Dendritic cell treated with granulocyte-macrophage colony-stimulating factor and Interleukin-4, amounts not matched to agents 40 ng/mL and 50 ng/mL, for 4 days (primary cell): ENCODE data around the gene JHY.

Source experiments
- H3K27ac Mint-ChIP-seq: one replicate; pipeline ENCODE4 v1.8.0; 2022; ENCODE audit warnings: mild to moderate bottlenecking, mixed read lengths
- H3K27me3 Mint-ChIP-seq: one replicate; pipeline ENCODE4 v1.8.0; 2022; ENCODE audit warnings: mild to moderate bottlenecking, mixed read lengths
- H3K36me3 Mint-ChIP-seq: one replicate; pipeline ENCODE4 v1.8.0; 2022; ENCODE audit warnings: low read depth, mixed read lengths
- H3K4me1 Mint-ChIP-seq: one replicate; pipeline ENCODE4 v1.8.0; 2022; ENCODE audit warnings: low read depth, mixed read lengths
- H3K4me3 Mint-ChIP-seq: one replicate; pipeline ENCODE4 v1.8.0; 2022; ENCODE audit warnings: mild to moderate bottlenecking, moderate library complexity, mixed read lengths
- H3K9me3 Mint-ChIP-seq: one replicate; pipeline ENCODE4 v1.8.0; 2022; ENCODE audit warnings: mixed read lengths
- intact Hi-C: fragments of 100-400 bp; cut with micrococcal nuclease; formaldehyde crosslinking; loops from one replicate; pipeline ENCODE4 v1.15.0; 2022

The JHY gene

DNA sequence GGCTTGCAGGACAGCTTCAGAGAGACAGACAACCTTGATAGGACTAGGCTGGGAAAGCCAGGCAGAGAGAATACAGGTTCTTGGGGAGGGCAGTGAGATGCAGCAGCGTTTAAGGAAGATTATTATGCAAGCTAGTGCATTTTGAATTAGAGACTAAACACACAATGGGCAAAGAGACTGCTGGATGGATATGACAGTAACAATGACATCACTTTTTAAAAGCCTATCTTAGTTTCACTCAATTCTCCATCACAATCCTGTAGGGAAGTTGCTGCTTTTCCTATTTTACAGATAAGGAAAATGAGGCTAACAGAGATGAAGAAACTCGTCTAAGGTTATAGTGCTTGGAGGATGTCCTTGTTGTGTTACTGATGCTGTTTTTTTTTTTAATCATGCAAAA, 5.6 kb downstream of the JHY start:
- Mint-ChIP-seq H3K9me3 (no peaks in the 10 kb centered on the region), H3K36me3 (no peaks in the 10 kb centered on the region), H3K27ac (no peak overlapping the region), H3K27me3 (peaks cover 3% of the 10 kb centered on the region), H3K4me3 (no peak overlapping the region), H3K4me1 (peaks cover 6% of the 10 kb centered on the region)
- intact Hi-C loops = no loop called here

DNA sequence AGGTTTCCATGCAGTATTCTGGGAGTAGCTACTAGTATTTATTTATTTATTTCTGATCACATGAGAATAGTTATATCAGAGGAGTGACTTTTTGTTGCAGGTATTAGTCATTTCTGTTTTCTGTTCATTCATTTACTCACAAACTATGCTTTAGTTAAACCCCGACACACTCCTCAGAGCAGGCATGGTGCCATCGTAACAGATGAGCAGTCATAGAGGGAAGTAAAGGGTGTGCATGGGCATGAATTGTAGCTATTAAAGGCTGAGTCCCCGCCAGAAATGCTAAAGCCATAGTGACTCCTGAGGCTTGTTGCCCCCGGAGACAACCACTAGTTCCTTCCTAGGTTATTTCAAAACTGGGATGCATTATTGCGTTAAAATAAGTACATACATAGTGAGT, 10.6 kb downstream of the JHY start:
- H3K36me3 Mint-ChIP-seq = no peaks in the 10 kb centered on the region
- intact Hi-C loops = no loop called here
- no peak overlapping the region for H3K4me3 Mint-ChIP-seq
- H3K4me1 Mint-ChIP-seq = no peaks in the 10 kb centered on the region
- H3K27me3 Mint-ChIP-seq = no peaks in the 10 kb centered on the region
- no peak overlapping the region for H3K27ac Mint-ChIP-seq
- no peaks in the 10 kb centered on the region for H3K9me3 Mint-ChIP-seq

DNA sequence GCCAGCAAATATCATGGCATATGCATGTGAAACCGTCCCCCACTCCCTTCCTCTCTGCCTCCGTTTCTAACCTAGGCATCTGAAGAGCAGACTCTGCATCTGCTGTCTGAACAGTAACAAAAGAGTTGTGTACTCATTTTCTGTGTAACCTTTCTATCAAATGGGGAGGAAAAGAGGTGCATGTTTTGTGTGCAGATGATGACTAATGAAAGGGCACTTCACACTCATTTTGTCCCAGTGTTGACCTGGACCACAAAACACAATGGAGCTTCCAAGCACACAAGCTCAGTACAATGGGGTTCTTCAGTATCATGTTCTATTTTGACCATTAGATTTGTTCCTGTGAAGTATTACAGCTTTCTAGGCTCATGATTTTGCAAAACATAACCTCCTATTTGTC, 13.0 kb downstream of the JHY start:
- Mint-ChIP-seq H3K27ac (no peak overlapping the region), H3K4me1 (no peaks in the 10 kb centered on the region), H3K9me3 (no peaks in the 10 kb centered on the region), H3K27me3 (no peaks in the 10 kb centered on the region), H3K4me3 (no peak overlapping the region), H3K36me3 (no peaks in the 10 kb centered on the region)
- intact Hi-C loops = no loop called here

DNA sequence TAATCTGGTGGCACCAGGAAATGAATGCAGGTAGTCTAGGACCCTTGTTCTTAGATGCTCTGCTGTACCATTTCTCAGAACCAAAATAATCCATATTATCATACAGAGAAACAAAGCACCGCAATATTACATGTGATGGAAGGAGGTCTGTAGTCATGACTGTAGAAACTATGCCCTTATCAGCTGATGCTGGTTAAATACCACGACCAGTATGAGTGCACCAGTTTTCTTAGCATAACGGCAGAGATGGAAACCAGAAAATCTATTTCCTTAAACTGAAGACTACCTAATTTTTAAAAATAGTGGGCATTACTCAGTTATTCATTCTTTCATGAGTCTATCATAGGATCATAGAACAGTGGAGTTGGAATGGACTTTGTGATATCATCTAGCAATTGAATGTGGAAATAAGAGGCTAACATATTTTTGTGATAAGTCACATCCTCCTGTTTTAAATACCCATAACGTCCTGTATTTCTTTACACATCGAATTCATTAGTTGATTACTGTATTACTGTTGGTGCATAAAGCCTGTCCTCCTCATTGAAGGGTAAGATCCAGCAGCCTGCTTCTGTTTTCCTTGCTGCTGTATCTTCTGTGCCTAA, 15.1 kb downstream of the JHY start:
- no peaks in the 10 kb centered on the region for H3K27me3 Mint-ChIP-seq
- H3K4me3 Mint-ChIP-seq = no peak overlapping the region
- intact Hi-C loops = no loop called here
- no peaks in the 10 kb centered on the region for H3K4me1 Mint-ChIP-seq
- H3K9me3 Mint-ChIP-seq = no peaks in the 10 kb centered on the region
- no peaks in the 10 kb centered on the region for H3K36me3 Mint-ChIP-seq
- H3K27ac Mint-ChIP-seq = no peak overlapping the region

DNA sequence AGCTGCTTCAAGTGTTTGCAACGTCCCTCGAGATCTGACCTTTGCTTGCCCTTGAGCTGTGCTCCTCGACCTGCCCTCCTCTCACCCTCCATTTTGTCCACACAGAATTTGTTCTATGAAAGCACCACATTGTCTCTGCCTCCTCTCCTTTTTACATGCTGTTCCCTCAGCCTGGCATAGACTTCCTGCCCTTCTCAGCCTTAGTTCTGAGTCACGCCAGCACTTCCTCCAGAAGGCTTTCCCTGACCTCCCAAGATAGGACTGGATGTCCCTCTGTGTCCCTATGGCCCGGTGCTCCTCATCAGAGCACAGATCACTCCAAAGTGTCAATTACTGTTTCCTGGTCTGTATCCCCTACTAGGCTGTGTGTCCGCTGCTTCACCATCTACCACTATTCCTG, 16.2 kb downstream of the JHY start:
- H3K9me3 Mint-ChIP-seq = no peaks in the 10 kb centered on the region
- no peaks in the 10 kb centered on the region for H3K27me3 Mint-ChIP-seq
- intact Hi-C loops = no loop called here
- H3K4me1 Mint-ChIP-seq = no peaks in the 10 kb centered on the region
- no peaks in the 10 kb centered on the region for H3K36me3 Mint-ChIP-seq
- no peak overlapping the region for H3K4me3 Mint-ChIP-seq
- no peak overlapping the region for H3K27ac Mint-ChIP-seq

DNA sequence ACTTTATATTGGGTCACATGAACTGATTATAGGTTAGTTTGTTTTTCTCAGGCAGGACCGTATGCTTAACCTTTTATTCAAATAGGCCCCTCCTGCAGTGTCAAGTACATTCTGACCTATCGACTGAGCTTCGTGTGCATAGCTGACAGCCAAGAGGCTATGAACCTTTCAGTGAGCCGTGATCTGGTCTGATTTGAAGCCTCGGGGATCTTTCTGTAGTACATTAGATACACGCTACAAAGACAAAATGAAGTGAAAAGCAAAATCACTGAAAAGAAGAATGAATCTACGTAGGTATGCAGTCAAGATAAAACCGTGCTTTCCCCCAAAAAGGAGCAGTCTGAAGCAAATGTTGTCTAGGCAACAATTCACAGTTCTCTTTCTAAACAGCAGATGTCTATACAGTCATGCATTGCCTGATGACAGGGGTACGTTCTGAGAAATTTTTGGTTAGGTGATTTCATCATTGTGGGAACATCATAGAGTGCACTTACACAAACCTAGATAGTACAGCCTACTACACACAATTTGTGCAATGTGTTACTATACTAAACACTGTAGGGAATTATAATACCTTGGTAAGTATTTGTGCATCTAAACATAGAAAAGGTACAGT, 18.1 kb downstream of the JHY start:
- Mint-ChIP-seq H3K36me3 (no peaks in the 10 kb centered on the region), H3K27ac (no peak overlapping the region), H3K9me3 (no peaks in the 10 kb centered on the region), H3K4me3 (no peak overlapping the region), H3K27me3 (no peaks in the 10 kb centered on the region), H3K4me1 (no peaks in the 10 kb centered on the region)
- intact Hi-C loops = no loop called here

DNA sequence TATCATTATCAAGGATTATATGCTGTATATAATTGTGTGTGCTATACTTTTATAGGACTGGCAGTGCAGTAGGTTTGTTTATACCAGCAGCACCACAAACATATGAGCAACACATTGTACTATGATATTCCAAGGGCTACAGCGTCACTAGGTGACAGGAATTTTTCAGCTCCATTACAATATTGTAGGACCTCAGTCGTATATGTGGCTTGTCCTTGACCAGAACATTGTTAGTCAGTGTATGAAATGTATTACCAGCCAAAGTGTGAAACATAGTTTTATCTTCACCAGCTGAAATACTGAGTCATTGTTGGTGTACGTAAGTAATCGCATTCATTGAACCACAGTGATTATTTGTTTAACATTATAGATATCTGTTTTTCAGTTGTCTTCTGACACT, 20.4 kb downstream of the JHY start:
- no peaks in the 10 kb centered on the region for H3K27me3 Mint-ChIP-seq
- intact Hi-C loops = no loop called here
- no peaks in the 10 kb centered on the region for H3K9me3 Mint-ChIP-seq
- no peak overlapping the region for H3K4me3 Mint-ChIP-seq
- H3K27ac Mint-ChIP-seq = no peak overlapping the region
- H3K4me1 Mint-ChIP-seq = no peaks in the 10 kb centered on the region
- no peaks in the 10 kb centered on the region for H3K36me3 Mint-ChIP-seq

DNA sequence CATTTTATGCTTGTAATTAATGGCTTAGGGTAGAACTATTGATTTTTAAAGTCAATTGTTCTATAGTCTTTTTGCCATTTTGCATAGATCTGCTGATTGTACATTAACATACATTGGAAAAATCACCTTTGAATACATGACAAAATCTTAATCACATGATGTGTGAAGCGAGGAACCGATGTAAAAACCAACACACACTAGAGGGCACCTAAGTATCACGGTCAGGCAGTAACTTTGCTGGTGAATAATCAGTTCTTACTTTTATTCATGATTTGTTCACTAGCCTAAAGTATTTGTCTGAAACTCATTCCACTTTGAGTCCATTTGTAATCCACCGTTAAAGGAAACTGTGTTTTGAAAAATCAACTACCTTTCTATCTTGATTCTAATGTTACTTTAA, 28.2 kb downstream of the JHY start:
- intact Hi-C loops = no loop called here
- Mint-ChIP-seq H3K36me3 (no peaks in the 10 kb centered on the region), H3K4me3 (no peak overlapping the region), H3K4me1 (no peaks in the 10 kb centered on the region), H3K27ac (no peak overlapping the region), H3K9me3 (no peaks in the 10 kb centered on the region), H3K27me3 (no peaks in the 10 kb centered on the region)

DNA sequence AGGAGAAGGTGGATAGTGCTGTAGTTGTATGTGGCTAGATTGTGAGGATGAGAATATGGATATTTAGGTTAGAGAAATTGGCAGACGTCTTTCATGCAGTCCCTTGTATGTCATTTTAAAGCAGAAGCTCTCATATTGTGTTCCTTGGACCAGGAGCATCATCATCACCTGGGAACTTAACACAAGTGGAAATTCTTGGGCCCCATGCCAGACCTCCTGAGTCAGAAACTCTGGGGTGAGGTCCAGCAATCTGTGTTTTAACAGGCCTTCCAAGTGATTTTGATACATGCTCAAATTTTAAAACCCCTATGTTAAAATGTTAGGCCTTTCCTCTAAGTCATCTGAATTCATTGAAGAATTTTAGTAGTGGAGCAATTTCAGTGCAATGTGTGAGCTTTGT, 34.8 kb downstream of the JHY start:
- no peaks in the 10 kb centered on the region for H3K9me3 Mint-ChIP-seq
- intact Hi-C loops = no loop called here
- H3K36me3 Mint-ChIP-seq = no peaks in the 10 kb centered on the region
- H3K27me3 Mint-ChIP-seq = no peaks in the 10 kb centered on the region
- no peaks in the 10 kb centered on the region for H3K4me1 Mint-ChIP-seq
- H3K27ac Mint-ChIP-seq = no peak overlapping the region
- H3K4me3 Mint-ChIP-seq = no peak overlapping the region

DNA sequence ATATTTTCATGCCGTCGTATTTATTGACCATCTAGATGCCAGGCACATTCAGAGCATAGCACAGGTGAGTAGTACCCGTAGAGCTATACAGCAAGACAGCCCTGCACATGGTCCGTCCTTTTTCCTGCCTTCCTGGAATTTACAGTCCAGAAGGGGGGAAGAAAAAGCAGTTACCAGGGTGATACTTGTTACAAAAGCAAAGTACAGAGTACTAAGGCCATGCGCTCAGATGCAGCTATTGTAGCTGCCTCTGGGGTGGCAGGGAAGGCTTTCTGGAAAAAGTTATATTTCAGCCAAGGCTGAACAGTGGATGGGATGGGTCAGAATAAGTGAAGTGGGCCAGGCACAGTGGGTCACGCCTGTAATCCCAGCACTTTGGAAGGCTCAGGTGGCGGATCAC, 36.2 kb downstream of the JHY start:
- intact Hi-C loops = no loop called here
- H3K4me1 Mint-ChIP-seq = no peaks in the 10 kb centered on the region
- H3K36me3 Mint-ChIP-seq = no peaks in the 10 kb centered on the region
- no peaks in the 10 kb centered on the region for H3K27me3 Mint-ChIP-seq
- no peak overlapping the region for H3K4me3 Mint-ChIP-seq
- no peak overlapping the region for H3K27ac Mint-ChIP-seq
- no peaks in the 10 kb centered on the region for H3K9me3 Mint-ChIP-seq

DNA sequence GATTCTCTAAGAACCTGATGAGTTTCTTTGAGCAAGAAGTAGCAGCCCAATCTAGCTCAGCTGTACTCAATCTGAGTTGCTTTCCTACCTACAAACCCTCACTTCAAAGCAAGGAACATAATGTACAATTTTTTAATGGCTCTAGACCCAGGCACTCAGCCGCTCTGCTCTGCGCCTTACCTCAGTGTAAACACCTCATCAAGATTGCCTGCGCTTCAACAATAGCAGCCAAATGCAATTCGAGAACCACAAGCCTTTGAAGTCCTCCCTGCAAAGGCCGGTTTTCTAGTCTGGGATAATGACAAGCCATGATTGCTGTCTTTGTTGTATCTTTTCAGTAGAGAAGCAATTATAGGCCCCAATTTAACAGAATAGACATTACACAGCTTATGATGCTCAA, 38.0 kb downstream of the JHY start:
- intact Hi-C loops = no loop called here

DNA sequence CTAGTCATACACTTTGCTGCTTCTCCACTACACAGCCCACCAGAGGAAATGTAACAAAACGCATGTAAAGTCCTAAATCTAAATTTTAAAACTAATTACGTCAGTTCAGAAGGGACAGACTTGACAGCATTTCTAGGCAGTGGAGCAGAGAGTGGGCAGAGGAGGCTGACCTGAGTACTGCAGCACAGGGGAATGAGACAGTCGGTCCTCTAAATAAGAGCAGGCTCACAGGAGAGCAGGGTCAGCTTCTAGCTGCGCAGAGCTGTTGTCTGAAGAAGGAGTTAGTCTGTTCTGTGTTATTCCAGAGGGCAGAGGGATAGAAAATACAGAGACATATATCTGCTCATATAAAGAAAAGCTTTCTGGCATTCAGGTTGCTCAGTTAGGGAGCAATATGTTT, 40.3 kb downstream of the JHY start:
- no peak overlapping the region for H3K4me3 Mint-ChIP-seq
- H3K4me1 Mint-ChIP-seq = no peaks in the 10 kb centered on the region
- no peaks in the 10 kb centered on the region for H3K27me3 Mint-ChIP-seq
- H3K27ac Mint-ChIP-seq = no peak overlapping the region
- H3K36me3 Mint-ChIP-seq = no peaks in the 10 kb centered on the region
- H3K9me3 Mint-ChIP-seq = no peaks in the 10 kb centered on the region
- intact Hi-C loops = no loop called here

More for the DNA sequence above, 38.0 kb downstream of the JHY start:
- Mint-ChIP-seq H3K4me3 (no peak overlapping the region), H3K27ac (no peak overlapping the region), H3K4me1 (no peaks in the 10 kb centered on the region), H3K27me3 (no peaks in the 10 kb centered on the region), H3K36me3 (no peaks in the 10 kb centered on the region), H3K9me3 (no peaks in the 10 kb centered on the region)

DNA sequence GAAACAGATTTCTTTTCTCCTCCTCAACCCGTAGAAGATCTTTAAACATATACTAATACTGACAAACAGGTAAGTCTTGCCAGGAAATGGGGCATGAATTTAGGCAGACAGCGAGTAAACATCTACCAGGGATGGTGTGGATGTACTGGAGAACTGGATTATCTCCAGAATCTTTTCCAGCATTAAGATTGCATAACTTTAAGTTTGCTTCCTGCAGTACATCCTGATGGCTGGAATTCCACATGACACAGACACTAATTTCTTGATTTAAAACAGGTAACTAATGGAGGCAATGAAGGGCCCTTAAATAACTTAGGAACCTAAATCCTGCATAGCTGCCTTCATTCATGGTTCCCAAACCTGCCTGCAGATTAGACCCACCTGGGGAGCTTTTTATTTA, 40.7 kb downstream of the JHY start:
- H3K27ac Mint-ChIP-seq = no peak overlapping the region
- H3K4me3 Mint-ChIP-seq = no peak overlapping the region
- H3K36me3 Mint-ChIP-seq = no peaks in the 10 kb centered on the region
- H3K27me3 Mint-ChIP-seq = no peaks in the 10 kb centered on the region
- H3K9me3 Mint-ChIP-seq = no peaks in the 10 kb centered on the region
- H3K4me1 Mint-ChIP-seq = no peaks in the 10 kb centered on the region
- intact Hi-C loops = no loop called here

DNA sequence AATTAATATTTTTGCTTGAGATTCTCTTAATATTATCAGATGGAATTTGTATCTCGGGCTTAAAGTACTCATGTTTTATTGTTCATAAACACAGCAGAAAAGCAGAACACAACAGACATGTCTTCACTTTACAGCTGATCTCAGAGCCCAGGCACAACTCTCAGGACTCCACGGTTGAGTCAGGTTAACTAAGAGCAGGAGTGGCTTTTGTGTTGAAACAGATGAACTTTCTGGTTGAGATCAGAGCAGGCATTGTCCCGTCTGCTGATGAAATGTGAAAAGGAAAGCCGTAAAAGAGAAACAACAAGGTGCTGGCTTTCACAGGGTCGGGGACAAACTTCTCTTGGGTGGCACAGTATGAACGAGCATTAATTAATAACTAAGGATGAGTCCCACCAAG, 49.0 kb downstream of the JHY start:
- no peaks in the 10 kb centered on the region for H3K9me3 Mint-ChIP-seq
- no peaks in the 10 kb centered on the region for H3K27me3 Mint-ChIP-seq
- no peak overlapping the region for H3K4me3 Mint-ChIP-seq
- no peaks in the 10 kb centered on the region for H3K36me3 Mint-ChIP-seq
- intact Hi-C loops = no loop called here
- no peak overlapping the region for H3K27ac Mint-ChIP-seq
- H3K4me1 Mint-ChIP-seq = no peaks in the 10 kb centered on the region

DNA sequence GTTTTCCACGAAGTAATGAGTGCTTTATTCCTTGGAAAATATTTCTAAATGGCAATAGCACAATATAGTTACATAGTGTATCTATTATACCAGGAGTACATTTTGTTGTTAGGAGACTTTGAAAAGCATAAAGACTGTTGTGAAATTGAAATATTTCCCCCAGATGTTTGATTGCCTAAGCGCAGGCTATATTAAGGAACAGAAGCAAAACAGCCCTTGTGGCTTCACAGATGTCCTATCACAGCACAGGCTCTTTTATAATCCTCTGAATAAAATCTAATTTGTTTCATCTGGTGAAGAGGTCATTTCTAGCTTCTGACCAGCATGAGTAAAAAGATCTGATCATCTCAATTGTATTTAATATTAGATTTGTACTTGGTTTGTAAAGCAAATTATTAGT, 50.9 kb downstream of the JHY start:
- Mint-ChIP-seq H3K27ac (no peak overlapping the region), H3K4me1 (no peaks in the 10 kb centered on the region), H3K36me3 (no peaks in the 10 kb centered on the region), H3K9me3 (no peaks in the 10 kb centered on the region), H3K27me3 (no peaks in the 10 kb centered on the region), H3K4me3 (no peak overlapping the region)
- intact Hi-C loops = no loop called here
